Spleen (tissue), 11 donors: ENCODE results near the gene ASPG. TPM values are rescaled to one million over a fixed set of nuclear protein-coding genes. Genes with fewer than 3 reads are reported as not detected.

Experiments
- DNase-seq: peaks from one replicate; pipeline ENCODE4 v3.0.0-alpha.2; 2020
- H3K27ac ChIP-seq, 8 donors: fragments of 200-600 bp; sonication (generic) in 7 of 8; 1 replicate in 4 of 8; 2 replicates in 4 of 8; pipeline versions ENCODE4 v1.5.0 to v1.8.0; 2016 to 2021; ENCODE audit warnings: inconsistent platforms in 4 of 8, mild to moderate bottlenecking in 4 of 8, moderate library complexity in 1 of 8
- H3K27me3 ChIP-seq, 7 donors: fragments of 200-600 bp; sonication (generic) in 6 of 7; replicated peaks in 1 of 7; 1 replicate in 4 of 7; 2 replicates in 3 of 7; pipeline versions ENCODE4 v1.5.0 to v1.8.0; 2016 to 2021; ENCODE audit warnings: inconsistent platforms in 3 of 7, mild to moderate bottlenecking in 1 of 7
- H3K36me3 ChIP-seq, 6 donors: fragments of 200-600 bp; sonication (generic) in 5 of 6; 1 replicate in 4 of 6; 2 replicates in 2 of 6; pipeline versions ENCODE4 v1.5.0 to v1.8.0; 2016 to 2021; ENCODE audit warnings: inconsistent platforms in 2 of 6
- H3K4me1 ChIP-seq, 6 donors: fragments of 200-600 bp; sonication (generic) in 5 of 6; 1 replicate in 3 of 6; 2 replicates in 3 of 6; pipeline versions ENCODE4 v1.5.0 to v1.8.0; 2016 to 2021; ENCODE audit warnings: inconsistent platforms in 3 of 6
- H3K4me3 ChIP-seq, 8 donors: fragments of 200-600 bp; sonication (generic) in 7 of 8; 1 replicate in 4 of 8; 2 replicates in 4 of 8; pipeline versions ENCODE4 v1.5.0 to v1.8.0; 2016 to 2021; ENCODE audit warnings: inconsistent platforms in 4 of 8, mild to moderate bottlenecking in 4 of 8, moderate library complexity in 2 of 8
- H3K9me3 ChIP-seq, 8 donors: fragments of 200-600 bp; sonication (generic) in 7 of 8; 1 replicate in 4 of 8; 2 replicates in 4 of 8; pipeline versions ENCODE4 v1.5.0 to v1.8.0; 2016 to 2021; ENCODE audit warnings: inconsistent platforms in 4 of 8
- CTCF ChIP-seq, 11 experiments: fragments of 200-600 bp in 7 of 11; fragments of 450-650 bp in 4 of 11; sonication (generic) in 4 of 11; IDR thresholded peaks in 8 of 11; conservative IDR thresholded peaks in 3 of 11; 1 replicate in 7 of 11; 2 replicates in 4 of 11; pipeline versions ENCODE4 v1.4.0 to v1.8.0; 2016 to 2021; ENCODE audit warnings: antibody characterized with exemption in 11 of 11, inconsistent platforms in 4 of 11, mild to moderate bottlenecking in 1 of 11
- POLR2A ChIP-seq, 3 donors: fragments of 450-650 bp; IDR thresholded peaks; one replicate each; pipeline ENCODE4 v1.5.1; 2017; ENCODE audit warnings: antibody characterized with exemption in 3 of 3, mild to moderate bottlenecking in 1 of 3
- POLR2AphosphoS5 ChIP-seq, 3 donors: sonication (generic); formaldehyde crosslinking; IDR thresholded peaks; one replicate each; pipeline ENCODE4 v1.5.1; 2017; ENCODE audit warnings: antibody characterized with exemption in 3 of 3
- WGBS, 5 donors: extraction: QIAGEN DNeasy Blood & Tissue Kit in 3 of 5; methylation state at CpG; one replicate each; pipeline versions ENCODE4 v1.1.5 to v1.1.7; 2013 to 2018; 5-methylcytosine and 5-hydroxymethylcytosine counted together
- intact Hi-C: fragments of 100-400 bp; cut with DNase I; formaldehyde crosslinking; loops from one replicate; pipeline ENCODE4 v1.15.0; 2023; ENCODE audit warnings: low total_unique reads
- polyA plus RNA-seq, 3 donors: library from polyadenylated mRNA; stranded (reverse); fragments of 200-250 nt; gene quantifications; one replicate each; pipeline ENCODE4 v1.2.1, GENCODE V29; 2013
- total RNA-seq, 7 donors: library from RNA; depleted of rRNA in 3 of 7; stranded (reverse); fragments of >200 nt in 3 of 7; fragmentation: NEBNext Ultra II Directional in 4 of 7; extraction: Animal tissue kit (Norgen Biotek cat#: 25700) in 4 of 7; gene quantifications; one replicate each; pipeline versions ENCODE4 v1.1.0 to v1.2.1, GENCODE V29; 2016 to 2021
- donor health status: healthy with polysubstance abuse.
- donor health status: DM: no; HTN: no; CAD: no; lungs with moderate emphysema.
- donor health status: DM: no; HTN: no; CAD: no.
- donor health status: Bipolar disorder and iron deficiency.
- donor health status: healthy.
- donor health status: DM: no; HTN: no; CAD: no.
- donor health status: DM: yes; HTN: yes; CAD: no.

The ASPG gene
- total and polyA plus RNA-seq, 10 donors: 0.05 to 0.67 (median 0.26) TPM; not detected in 3

- no peak for DNase-seq
- H3K27me3 ChIP-seq: peaks cover 0 to 57% (median 17%) of the 10 kb centered on the region in 7 donors
- no peak for TF ChIP-seq CTCF (IDR thresholded peaks at IDR 0.05 in 8 of 11, conservative IDR thresholded peaks at IDR 0.05 in 3 of 11)
- no peak for TF ChIP-seq POLR2AphosphoS5 (IDR thresholded peaks at IDR 0.05)
- TF ChIP-seq POLR2A (IDR thresholded peaks at IDR 0.05): no peak
- intact Hi-C loops: no loop called here
- 64 to 77% (median 72%) methylated on average over 13 to 16 of the region's 16 CpGs for WGBS, 5 donors
- no peak overlapping the region for H3K4me3 ChIP-seq
- H3K4me1 ChIP-seq: peaks cover 0 to 7% (median 3%) of the 10 kb centered on the region in 6 donors
- H3K27ac ChIP-seq: no peak overlapping the region
- H3K36me3 ChIP-seq: no peaks in the 10 kb centered on the region
- no peaks in the 10 kb centered on the region for H3K9me3 ChIP-seq
These were observed 1.1 kb upstream of the ASPG start for GRCh38 chr14:104084251-104085002.

GRCh38 chr14:104085889-104086201, 345 bp downstream of the ASPG start:
- H3K9me3 ChIP-seq: peaks cover 0 to 4% (median 0%) of the 10 kb centered on the region in 8 donors
- no peak for TF ChIP-seq POLR2AphosphoS5 (IDR thresholded peaks at IDR 0.05)
- 32 to 60% (median 35%) methylated on average over 1 to 29 of the region's 29 CpGs for WGBS, 5 donors
- no peak for DNase-seq
- peaks cover 0 to 7% (median 3%) of the 10 kb centered on the region in 6 donors for H3K4me1 ChIP-seq
- peaks cover 0 to 57% (median 17%) of the 10 kb centered on the region in 7 donors for H3K27me3 ChIP-seq
- H3K27ac ChIP-seq: no peak overlapping the region
- H3K4me3 ChIP-seq: peak overlapping the region in 1 of 8 donors; percentile 51
- intact Hi-C loops: no loop called here
- no peaks in the 10 kb centered on the region for H3K36me3 ChIP-seq

- Histone ChIP-seq H3K9me3 (peaks cover 0 to 4% (median 0%) of the 10 kb centered on the region in 8 donors), H3K4me3 (no peak overlapping the region), H3K36me3 (no peaks in the 10 kb centered on the region), H3K27me3 (peaks cover 0 to 57% (median 17%) of the 10 kb centered on the region in 7 donors), H3K4me1 (peaks cover 0 to 7% (median 3%) of the 10 kb centered on the region in 6 donors), H3K27ac (no peak overlapping the region)
- 81 to 92% (median 87%) methylated on average over 7 to 13 of the region's 13 CpGs for WGBS, 5 donors
- no peak for DNase-seq
- intact Hi-C loops: no loop called here
- TF ChIP-seq CTCF (IDR thresholded peaks at IDR 0.05 in 8 of 11, conservative IDR thresholded peaks at IDR 0.05 in 3 of 11) (no peak), POLR2A (IDR thresholded peaks at IDR 0.05) (no peak), POLR2AphosphoS5 (IDR thresholded peaks at IDR 0.05) (no peak)
These were observed 735 bp downstream of the ASPG start for GRCh38 chr14:104086210-104086660.

- Histone ChIP-seq H3K36me3 (no peaks in the 10 kb centered on the region), H3K27ac (no peak overlapping the region), H3K4me3 (no peak overlapping the region), H3K4me1 (peaks cover 0 to 7% (median 3%) of the 10 kb centered on the region in 6 donors), H3K27me3 (peaks cover 0 to 52% (median 17%) of the 10 kb centered on the region in 7 donors), H3K9me3 (peaks cover 0 to 4% (median 0%) of the 10 kb centered on the region in 8 donors)
- WGBS, 5 donors: 73 to 78% (median 77%) methylated on average over 14 to 16 of the region's 16 CpGs
- DNase-seq: no peak
- intact Hi-C loops: no loop called here
- TF ChIP-seq POLR2A (IDR thresholded peaks at IDR 0.05) (no peak), POLR2AphosphoS5 (IDR thresholded peaks at IDR 0.05) (no peak), CTCF (IDR thresholded peaks at IDR 0.05 in 8 of 11, conservative IDR thresholded peaks at IDR 0.05 in 3 of 11) (no peak)
These were observed 1.4 kb downstream of the ASPG start for GRCh38 chr14:104086661-104087461.
